Activated T-cell treated with anti-CD3 and anti-CD28 coated beads, Interleukin-2, amount 50 U/mL, for 1 hour (primary cell): ENCODE results near the gene KSR2.

Experiments
- DNase-seq: peaks from one replicate; pipeline ENCODE4 v3.0.0-alpha.2; 2020

The KSR2 gene

GRCh38 chr12:117567644-117568216 is 401.1 kb downstream of the KSR2 start:
- no peak for DNase-seq

GRCh38 chr12:117564881-117565280 is 403.9 kb downstream of the KSR2 start:
- DNase-seq = no peak

GRCh38 chr12:117563706-117564105 is 405.1 kb downstream of the KSR2 start:
- no peak for DNase-seq

- DNase-seq = no peak
These were observed 405.8 kb downstream of the KSR2 start for GRCh38 chr12:117563007-117563406.

GRCh38 chr12:117561990-117562389 is 406.8 kb downstream of the KSR2 start:
- no peak for DNase-seq

- no peak for DNase-seq
These were observed 408.8 kb downstream of the KSR2 start for GRCh38 chr12:117559978-117560377.

GRCh38 chr12:117555889-117556288 is 412.9 kb downstream of the KSR2 start:
- DNase-seq = no peak

- no peak for DNase-seq
These were observed 415.8 kb downstream of the KSR2 start for GRCh38 chr12:117552971-117553370.

GRCh38 chr12:117551665-117552064 is 417.1 kb downstream of the KSR2 start:
- DNase-seq = no peak

- no peak for DNase-seq
These were observed 421.6 kb downstream of the KSR2 start for GRCh38 chr12:117547209-117547608.

GRCh38 chr12:117545216-117545615 is 423.6 kb downstream of the KSR2 start:
- no peak for DNase-seq

- no peak for DNase-seq
These were observed 428.8 kb downstream of the KSR2 start for GRCh38 chr12:117540011-117540410.

GRCh38 chr12:117538926-117539325 is 429.9 kb downstream of the KSR2 start:
- DNase-seq = no peak

- no peak for DNase-seq
These were observed 430.6 kb downstream of the KSR2 start for GRCh38 chr12:117538032-117538690.

- DNase-seq = no peak
These were observed 435.1 kb downstream of the KSR2 start for GRCh38 chr12:117533687-117534086.

GRCh38 chr12:117530796-117531195 is 438.0 kb downstream of the KSR2 start:
- DNase-seq = no peak

- DNase-seq = no peak
These were observed 440.3 kb downstream of the KSR2 start for GRCh38 chr12:117528538-117528937.

GRCh38 chr12:117527479-117527855 is 441.3 kb downstream of the KSR2 start:
- no peak for DNase-seq

GRCh38 chr12:117526757-117527478 is 441.9 kb downstream of the KSR2 start:
- DNase-seq = no peak

GRCh38 chr12:117525766-117526165 is 443.0 kb downstream of the KSR2 start:
- no peak for DNase-seq

GRCh38 chr12:117524806-117525205 is 444.0 kb downstream of the KSR2 start:
- no peak for DNase-seq

GRCh38 chr12:117523971-117524370 is 444.8 kb downstream of the KSR2 start:
- no peak for DNase-seq

GRCh38 chr12:117522559-117522958 is 446.2 kb downstream of the KSR2 start:
- no peak for DNase-seq

- no peak for DNase-seq
These were observed 446.9 kb downstream of the KSR2 start for GRCh38 chr12:117521867-117522266.
